ENCODE measurements around the gene CCSER1.
"Not testable (repeated sequence)": the region's sequence is repeated elsewhere in the genome, so short reads cannot be mapped to it uniquely, and the experiment has no call there.

The CCSER1 gene

GRCh38 chr4:91089178-91089577 lies 962.0 kb downstream of the CCSER1 start:
- no peak for DNase-seq

GRCh38 chr4:91092398-91092980 lies 965.3 kb downstream of the CCSER1 start:
- no peak for DNase-seq

DNA sequence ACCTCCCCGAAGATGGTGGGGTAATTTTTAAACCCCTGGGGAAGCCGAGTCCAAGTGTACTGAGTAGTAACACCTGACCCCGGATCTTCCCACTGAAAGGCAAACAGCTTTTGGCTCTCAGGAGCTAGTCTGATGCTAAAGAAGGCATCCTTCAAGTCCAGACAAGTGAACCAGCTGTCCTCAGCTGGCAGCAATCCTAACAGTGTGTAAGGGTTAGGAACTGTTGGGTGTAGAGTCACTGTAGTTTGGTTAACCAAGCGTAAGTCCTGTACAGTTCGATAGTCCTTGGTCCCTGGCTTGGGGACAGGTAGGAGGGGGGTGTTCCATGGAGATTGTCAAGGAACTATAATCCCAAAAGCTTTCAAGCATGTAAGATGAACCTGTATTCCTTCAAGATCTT lies 967.0 kb downstream of the CCSER1 start:
- DNase-seq, result not testable (repeated sequence)

DNA sequence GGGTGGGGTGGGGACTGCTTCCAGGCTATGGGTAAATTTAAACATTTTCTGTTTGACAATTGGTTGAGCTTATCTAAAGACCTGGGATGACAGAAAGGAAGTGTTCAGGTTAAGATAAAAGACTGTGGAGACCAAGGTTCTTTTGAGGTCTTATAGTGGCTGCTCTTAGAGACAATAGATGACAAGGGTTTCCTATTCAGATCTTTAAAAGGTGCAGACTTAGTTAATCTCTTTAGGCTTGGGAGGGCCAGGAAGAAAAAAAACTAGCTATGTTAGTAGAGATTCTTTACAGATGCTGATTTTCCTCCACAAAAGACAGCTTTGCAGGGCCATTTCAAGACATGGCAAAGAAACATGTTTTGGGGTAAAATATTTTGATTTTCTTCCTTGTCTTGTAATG lies 972.5 kb downstream of the CCSER1 start:
- DNase-seq, result no peak

DNA sequence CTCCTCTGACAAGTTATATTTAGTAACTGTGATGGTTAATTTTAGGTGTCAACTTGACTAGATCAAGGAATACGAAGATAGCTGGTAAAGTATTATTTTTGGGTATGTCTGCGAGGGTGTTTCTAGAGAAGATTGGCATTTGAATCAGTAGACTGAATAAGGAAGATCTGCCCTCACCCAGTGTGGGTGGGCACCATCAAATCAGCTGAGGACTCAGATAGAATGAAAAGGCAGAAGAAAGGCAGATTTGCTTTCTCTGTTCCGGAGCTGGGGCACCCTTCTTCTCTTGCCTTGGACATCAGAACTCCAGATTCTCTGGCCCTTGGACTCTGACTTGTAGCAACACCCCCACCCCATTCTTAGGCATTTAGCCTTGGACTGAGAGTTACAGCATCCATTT lies 981.6 kb downstream of the CCSER1 start:
- DNase-seq, result no peak

- no peak for DNase-seq
Measured at GRCh38 chr4:91111556-91111955, 984.4 kb downstream of the CCSER1 start.

GRCh38 chr4:91113130-91113706 lies 986.0 kb downstream of the CCSER1 start:
- DNase-seq, result peak; percentile 8

- no peak for DNase-seq
Measured at GRCh38 chr4:91114386-91114785, 987.2 kb downstream of the CCSER1 start.

GRCh38 chr4:91116861-91117260 lies 989.7 kb downstream of the CCSER1 start:
- no peak for DNase-seq

DNA sequence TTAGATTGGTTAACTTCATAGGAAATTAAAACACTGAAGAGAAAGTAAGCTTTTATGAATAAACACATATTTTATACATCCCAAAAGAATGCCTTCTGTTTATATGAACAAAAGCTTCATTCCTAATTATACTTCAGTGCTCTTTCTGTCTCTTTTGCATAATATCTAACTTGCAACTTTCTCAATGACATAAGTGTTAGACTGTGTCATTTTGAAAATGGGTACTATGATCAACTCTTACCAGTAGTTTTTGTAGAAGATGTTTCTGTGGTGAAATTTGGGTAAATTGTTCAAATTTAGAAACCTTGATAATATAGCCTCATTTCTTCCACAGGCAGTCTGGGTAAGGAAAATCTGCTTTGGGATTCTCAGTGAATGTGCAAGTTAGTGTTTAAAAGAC lies 991.4 kb downstream of the CCSER1 start:
- DNase-seq, result no peak

GRCh38 chr4:91123742-91124141 lies 996.5 kb downstream of the CCSER1 start:
- no peak for DNase-seq

- DNase-seq, result no peak
Measured at GRCh38 chr4:91127192-91127591, 1000.0 kb downstream of the CCSER1 start.

GRCh38 chr4:91127831-91128230 lies 1000.6 kb downstream of the CCSER1 start:
- no peak for DNase-seq

- no peak for DNase-seq
Measured at GRCh38 chr4:91128519-91128918, 1001.3 kb downstream of the CCSER1 start.

GRCh38 chr4:91147067-91147466 lies 1019.9 kb downstream of the CCSER1 start:
- DNase-seq, result no peak

DNA sequence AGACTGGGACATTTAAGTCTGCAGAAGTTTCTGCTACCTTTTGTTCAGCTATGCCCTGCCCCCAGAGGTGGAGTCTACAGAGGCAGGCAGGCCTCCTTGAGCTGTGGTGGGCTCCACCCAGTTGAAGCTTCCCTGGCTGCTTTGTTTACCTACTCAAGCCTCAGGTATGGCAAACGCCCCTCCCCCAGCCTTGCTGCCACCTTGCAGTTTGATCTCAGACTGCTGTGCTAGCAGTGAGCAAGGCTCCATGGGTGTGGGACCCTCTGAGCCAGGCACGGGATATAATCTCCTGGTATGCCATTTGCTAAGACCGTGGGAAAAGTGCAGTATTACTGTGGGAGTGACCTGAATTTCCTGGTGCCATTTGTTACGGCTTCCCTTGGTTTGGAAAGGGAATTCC lies 1026.8 kb downstream of the CCSER1 start:
- not testable (repeated sequence) for DNase-seq

GRCh38 chr4:91167864-91168653 lies 1040.9 kb downstream of the CCSER1 start:
- DNase-seq, result not testable (repeated sequence)

GRCh38 chr4:91170768-91171167 lies 1043.6 kb downstream of the CCSER1 start:
- DNase-seq, result no peak

DNA sequence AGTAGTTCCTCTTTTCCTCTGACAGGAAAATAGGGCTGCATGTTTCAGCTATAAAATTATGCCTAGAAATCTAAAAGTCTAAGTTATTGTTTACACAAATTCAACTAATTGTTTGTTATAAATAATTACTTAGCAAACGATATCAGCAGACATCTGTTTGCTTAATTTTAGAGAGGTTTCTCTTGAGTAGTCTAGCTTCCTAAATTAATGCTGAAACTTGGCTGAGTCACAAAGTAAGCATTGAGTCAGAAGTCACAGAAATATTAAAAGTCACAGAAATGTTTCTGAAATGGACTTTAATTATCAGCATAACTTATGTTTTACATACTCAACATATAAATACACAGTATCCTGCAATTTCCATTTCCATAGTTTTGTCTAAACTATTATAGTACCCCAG lies 1044.0 kb downstream of the CCSER1 start:
- no peak for DNase-seq

DNA sequence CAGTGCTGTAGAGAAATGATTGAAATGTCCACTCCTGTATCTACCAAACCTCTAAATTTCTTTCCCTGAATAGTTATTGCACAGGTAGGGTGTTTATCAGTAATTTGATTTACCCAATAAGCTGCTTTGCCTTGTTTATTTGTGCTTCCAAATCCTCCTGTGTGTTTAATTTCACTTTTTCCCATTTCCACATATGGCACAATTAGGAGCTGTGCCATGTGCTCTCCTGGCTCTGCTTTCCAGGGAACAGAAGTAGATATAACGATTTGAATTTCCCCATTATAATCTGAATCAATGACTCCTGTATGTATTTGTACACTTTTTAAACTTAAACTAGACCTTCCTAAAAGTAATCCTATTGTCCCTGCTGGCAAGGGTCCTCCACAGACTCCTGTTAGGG lies 1057.9 kb downstream of the CCSER1 start:
- DNase-seq, result not testable (repeated sequence)

GRCh38 chr4:91198951-91199350 lies 1071.8 kb downstream of the CCSER1 start:
- no peak for DNase-seq

- no peak for DNase-seq
Measured at GRCh38 chr4:91207535-91207934, 1080.3 kb downstream of the CCSER1 start.

DNA sequence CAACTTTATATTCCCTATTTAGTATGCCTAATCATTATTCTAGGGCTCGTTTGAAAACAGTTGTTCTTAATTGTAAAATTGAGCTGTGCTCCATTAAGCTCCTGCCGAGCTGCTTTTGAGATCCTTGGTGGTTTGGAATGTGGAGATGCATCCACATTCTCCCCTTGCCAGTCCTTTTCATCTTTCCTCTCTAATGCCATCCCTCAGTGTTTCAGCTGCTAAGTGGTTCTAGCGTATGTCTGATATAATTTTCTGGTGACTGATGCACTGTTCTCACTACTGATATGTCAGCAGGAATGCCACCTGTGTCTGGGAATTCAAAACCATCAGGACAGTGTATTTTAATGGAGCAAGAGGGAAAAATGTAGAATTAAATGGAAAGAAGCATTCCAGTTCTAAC lies 1085.0 kb downstream of the CCSER1 start:
- no peak for DNase-seq

DNA sequence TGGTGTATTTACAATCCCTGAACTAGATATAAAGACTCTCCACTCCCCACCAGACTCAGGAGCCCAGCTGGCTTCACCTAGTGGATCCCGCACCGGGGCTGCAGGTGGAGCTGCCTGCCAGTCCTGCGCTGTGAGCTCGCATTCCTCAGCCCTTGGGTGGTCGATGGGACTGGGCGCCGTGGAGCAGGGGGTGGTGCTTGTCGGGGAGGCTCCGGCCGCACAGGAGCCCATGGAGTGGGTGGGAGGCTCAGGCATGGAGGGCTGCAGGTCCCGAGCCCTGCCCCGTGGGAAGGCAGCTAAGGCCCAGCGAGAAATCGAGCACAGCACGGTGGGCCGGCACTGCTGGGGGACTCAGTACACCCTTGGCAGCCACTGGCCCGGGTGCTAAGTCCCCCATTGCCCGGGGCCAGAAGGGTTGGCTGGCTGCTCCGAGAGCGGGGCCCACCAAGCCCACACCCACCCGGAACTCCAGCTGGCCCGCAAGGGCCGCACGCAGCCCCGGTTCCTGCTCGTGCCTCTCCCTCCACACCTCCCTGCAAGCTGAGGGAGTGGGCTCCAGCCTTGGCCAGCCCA lies 1090.7 kb downstream of the CCSER1 start:
- DNase-seq, result not testable (repeated sequence)
